GM12864 (cell line): ENCODE results near the gene GUK1.

Experiments used
- DNase-seq: peaks from one replicate; pipeline ENCODE4 v3.0.0-alpha.2; 2011; ENCODE audit warnings: low read depth
- H3K4me3 ChIP-seq: 2 replicates; pipeline ENCODE4 v1.5.1; 2011; ENCODE audit warnings: mild to moderate bottlenecking, low read depth, low read length, control low read depth
- CTCF ChIP-seq: IDR thresholded peaks from 2 replicates; pipeline ENCODE4 v1.5.1; 2011; ENCODE audit warnings: low read depth, mild to moderate bottlenecking, moderate library complexity, low read length, control low read depth, inconsistent platforms; ENCODE audit errors: missing control alignments

GUK1 gene

DNA sequence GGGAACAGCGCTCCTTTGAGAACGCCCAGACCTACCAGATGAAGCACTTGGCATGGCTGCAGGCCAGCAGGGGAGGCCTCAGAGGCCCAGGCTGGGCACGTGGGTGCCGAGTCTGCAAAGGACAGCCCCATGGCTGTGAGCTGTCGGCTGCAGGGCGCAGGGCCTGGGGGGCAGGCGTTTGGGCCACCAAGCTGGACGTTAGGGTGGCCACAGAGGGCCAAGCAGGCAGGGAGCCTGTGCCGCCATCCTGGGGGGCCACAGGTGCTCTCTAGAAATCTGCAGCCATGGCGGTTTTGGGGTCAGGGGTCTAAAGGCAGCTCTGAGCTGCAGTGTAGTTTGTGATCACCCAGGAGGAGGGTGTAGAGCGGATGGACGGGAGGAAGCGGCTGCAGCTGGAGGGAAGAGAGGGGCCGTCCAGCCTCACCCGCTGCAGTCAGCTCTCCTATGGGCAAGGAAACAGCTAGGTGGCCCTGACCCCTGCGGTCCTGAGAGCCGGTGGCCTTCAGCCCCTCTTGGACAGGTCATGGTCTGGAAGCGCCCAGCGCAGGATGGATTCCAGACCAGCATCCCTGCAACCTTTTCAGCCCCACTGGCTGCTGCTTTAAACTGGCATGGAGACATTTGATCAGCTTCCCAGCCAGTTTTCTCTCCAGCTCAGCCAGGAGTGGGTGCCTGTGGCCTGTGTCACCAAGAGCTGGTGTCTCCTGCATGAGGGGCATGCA is 36.5 kb downstream of the GUK1 start:
- no peak for DNase-seq
- no peak overlapping the region for H3K4me3 ChIP-seq
- no peak for TF ChIP-seq CTCF

DNA sequence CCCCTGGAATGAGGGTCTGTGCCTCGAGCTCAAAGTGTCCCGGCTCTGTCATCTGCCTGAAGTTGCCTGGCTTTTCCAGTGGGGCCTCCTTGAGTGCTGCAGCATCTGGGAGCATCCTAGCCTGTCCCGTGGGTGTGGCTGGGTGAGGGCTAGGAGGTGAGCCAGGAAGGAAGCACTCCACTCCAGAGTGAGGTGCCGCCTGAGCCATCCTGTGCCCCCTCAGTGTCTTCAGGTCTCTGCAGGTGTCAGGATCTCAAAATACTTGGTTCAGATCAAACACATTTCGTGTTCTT is 37.0 kb downstream of the GUK1 start:
- no peak overlapping the region for H3K4me3 ChIP-seq
- no peak for TF ChIP-seq CTCF
- no peak for DNase-seq

GRCh38 chr1:228177721-228178710 is 37.9 kb downstream of the GUK1 start:
- no peak for DNase-seq
- no peak for TF ChIP-seq CTCF
- H3K4me3 ChIP-seq = no peak overlapping the region

DNA sequence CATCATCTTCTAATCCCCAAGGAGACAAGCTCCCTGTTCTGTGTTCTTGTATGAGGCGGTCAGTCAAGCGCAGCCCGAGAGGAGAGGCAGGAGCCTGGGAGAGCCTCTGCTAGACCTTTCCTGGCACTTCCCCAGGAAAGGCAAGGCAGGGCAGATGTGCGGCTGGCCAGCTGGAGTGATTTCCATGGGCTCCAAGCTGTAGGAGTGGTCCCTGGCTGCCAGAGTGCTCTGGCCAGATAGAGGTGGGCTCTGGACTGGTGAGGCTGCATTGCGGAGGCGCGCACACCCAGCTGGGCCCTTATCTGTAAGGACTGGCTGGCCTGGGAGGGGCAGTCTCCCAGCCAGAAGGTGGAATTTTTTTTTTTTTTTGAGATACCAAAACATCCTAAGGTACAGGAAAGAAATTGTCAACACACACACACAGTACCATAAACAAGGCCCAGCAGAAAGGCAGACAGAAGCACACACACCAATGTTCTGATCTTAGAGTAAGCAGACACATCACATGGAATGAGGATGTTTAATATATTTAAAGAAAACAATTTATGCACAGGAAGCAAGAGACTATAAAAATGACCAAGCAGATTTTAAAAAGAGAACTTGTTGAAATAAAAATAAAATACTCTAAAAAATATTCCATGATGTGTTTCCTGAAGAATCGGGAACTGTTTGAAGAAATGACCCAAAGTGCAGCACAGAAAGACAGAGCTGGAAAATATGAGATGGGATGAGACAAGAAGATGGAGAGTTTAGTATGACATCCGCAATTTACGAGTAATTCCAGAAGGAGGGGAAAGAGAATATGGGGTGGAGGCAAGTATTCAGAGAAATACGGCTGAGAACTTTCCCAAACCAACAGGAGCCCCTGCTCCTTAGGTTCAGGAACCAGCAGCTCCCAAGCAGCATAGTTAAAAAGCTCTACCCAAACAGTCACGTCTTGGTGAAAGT is 38.9 kb downstream of the GUK1 start:
- no peak overlapping the region for H3K4me3 ChIP-seq
- TF ChIP-seq CTCF = no peak
- no peak for DNase-seq

DNA sequence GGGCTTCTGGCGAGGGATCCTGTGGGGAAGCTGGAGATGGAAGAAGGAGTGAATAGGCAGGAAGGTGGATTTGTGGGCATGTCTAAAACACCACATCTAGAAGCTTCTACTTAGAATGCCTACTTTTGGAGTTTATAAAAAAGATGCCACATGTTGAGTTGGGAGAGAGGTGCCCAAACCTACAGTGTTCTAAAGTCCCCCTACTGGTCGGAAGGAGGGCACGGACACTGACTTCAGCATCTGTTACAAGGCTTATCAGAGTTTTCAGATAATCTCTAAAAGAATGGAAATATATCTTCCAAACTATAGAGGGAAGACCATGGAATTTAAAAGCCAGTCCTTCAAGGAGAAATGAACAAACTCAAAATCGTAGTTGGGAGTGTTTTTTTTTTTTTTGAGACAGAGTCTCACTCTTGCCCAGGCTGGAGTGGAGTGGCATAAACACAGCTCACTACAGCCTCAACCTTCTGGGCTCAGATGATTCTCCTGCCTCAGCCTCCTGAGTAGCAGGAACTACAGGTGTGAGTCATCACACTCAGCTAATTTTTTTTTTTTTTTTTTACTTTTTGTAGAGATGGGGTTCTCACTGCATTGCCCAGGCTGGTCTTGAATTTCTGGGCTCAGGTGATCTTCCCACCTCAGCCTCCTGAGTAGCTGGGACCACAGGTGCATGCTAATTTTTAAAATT is 40.3 kb downstream of the GUK1 start:
- peak; percentile 43 for TF ChIP-seq CTCF
- no peak overlapping the region for H3K4me3 ChIP-seq
- no peak for DNase-seq

- DNase-seq = no peak
- TF ChIP-seq CTCF = no peak
- H3K4me3 ChIP-seq = no peak overlapping the region
Observed at GRCh38 chr1:228180959-228181644, 41.0 kb downstream of the GUK1 start.
